Measurements from ENCODE around the gene HBG1.

GRCh38 chr11:5228124-5228523, 21.5 kb downstream of the HBG1 start:
- no peak for TF ChIP-seq POLR2A (IDR thresholded peaks at IDR 0.05; ENCODE audit: low read depth, low read length)
- no peak for TF ChIP-seq POLR2AphosphoS5 (IDR thresholded peaks at IDR 0.05; ENCODE audit: low read depth, low read length)
